ENCODE measurements around the gene TBX4.

Gene TBX4

GRCh38 chr17:61534414-61534813, 82.2 kb downstream of the TBX4 start:
- DNase-seq = no peak

Measured in CD4-positive, alpha-beta T cell treated with Interleukin-17A for 1 hour (primary cell).